Osteocyte (in vitro differentiated cells): ENCODE results near the gene SATB2. TPM values are rescaled to one million over a fixed set of nuclear protein-coding genes. Genes with fewer than 3 reads are reported as not detected.

Source experiments
- DNase-seq: peaks from one replicate; pipeline ENCODE4 v3.0.0; 2021; ENCODE audit warnings: mixed read lengths; ENCODE audit not compliant: unreplicated experiment; ENCODE audit errors: extremely low spot score
- H3K27ac Mint-ChIP-seq: one replicate; pipeline ENCODE4 v1.8.0; 2021; ENCODE audit warnings: mild to moderate bottlenecking, mixed read lengths; ENCODE audit not compliant: unreplicated experiment
- H3K27me3 Mint-ChIP-seq: one replicate; pipeline ENCODE4 v1.8.0; 2021; ENCODE audit warnings: mixed read lengths; ENCODE audit not compliant: unreplicated experiment
- H3K36me3 Mint-ChIP-seq: one replicate; pipeline ENCODE4 v1.8.0; 2021; ENCODE audit warnings: mixed read lengths; ENCODE audit not compliant: unreplicated experiment
- H3K4me1 Mint-ChIP-seq: one replicate; pipeline ENCODE4 v1.8.0; 2021; ENCODE audit warnings: mixed read lengths; ENCODE audit not compliant: unreplicated experiment
- H3K4me3 Mint-ChIP-seq: one replicate; pipeline ENCODE4 v1.8.0; 2021; ENCODE audit warnings: mild to moderate bottlenecking, moderate library complexity, mixed read lengths; ENCODE audit not compliant: unreplicated experiment
- H3K9me3 Mint-ChIP-seq: one replicate; pipeline ENCODE4 v1.8.0; 2021; ENCODE audit warnings: mixed read lengths; ENCODE audit not compliant: unreplicated experiment
- total RNA-seq: library from RNA; stranded (reverse); gene quantifications from 2 replicates; pipeline ENCODE4 v1.2.1, GENCODE V29; 2021
- TF ChIP-seq, protein P1 (sequence below): fragments of 200-600 bp; sonication (generic); IDR thresholded peaks from 2 replicates; pipeline ENCODE4 v1.5.0; 2021; ENCODE audit warnings: antibody characterized with exemption, mild to moderate bottlenecking, moderate library complexity

SATB2 gene
- total RNA-seq, 1 donor from 2014 or later: 11.6 TPM

DNA sequence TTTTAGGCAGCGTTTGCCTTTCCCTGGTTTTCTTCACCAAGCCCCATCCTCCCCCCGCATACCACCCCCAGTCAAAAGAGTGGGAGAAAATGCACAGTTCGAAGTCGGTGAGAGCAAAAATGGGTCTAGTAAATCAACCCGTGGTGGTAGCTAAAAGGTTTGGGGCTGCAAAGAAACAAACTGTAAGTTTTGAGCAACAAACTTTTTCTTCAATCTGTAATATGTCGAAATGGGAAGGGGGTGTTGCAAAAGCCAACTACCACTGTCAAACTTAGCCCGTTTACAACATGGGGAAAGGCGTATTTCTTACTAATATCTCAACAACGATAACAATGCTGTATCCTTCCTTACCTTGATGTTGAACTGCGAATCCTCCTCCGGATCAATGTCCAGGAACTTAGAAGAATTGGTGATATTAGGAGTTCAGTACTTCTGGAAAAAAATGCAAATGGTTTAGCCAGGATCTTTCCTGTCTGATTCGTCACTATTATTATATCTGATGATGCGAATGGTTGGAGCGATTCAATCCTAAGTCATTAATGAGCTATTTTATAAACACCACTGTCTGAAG lies 2.4 kb upstream of the SATB2 start:
- Mint-ChIP-seq H3K9me3 (no peaks in the 10 kb centered on the region), H3K27me3 (peaks cover 42% of the 10 kb centered on the region), H3K27ac (peak overlapping the region; percentile 78), H3K36me3 (no peaks in the 10 kb centered on the region), H3K4me3 (peak overlapping the region; percentile 90), H3K4me1 (peaks cover 43% of the 10 kb centered on the region)
- TF ChIP-seq, protein P1, sequence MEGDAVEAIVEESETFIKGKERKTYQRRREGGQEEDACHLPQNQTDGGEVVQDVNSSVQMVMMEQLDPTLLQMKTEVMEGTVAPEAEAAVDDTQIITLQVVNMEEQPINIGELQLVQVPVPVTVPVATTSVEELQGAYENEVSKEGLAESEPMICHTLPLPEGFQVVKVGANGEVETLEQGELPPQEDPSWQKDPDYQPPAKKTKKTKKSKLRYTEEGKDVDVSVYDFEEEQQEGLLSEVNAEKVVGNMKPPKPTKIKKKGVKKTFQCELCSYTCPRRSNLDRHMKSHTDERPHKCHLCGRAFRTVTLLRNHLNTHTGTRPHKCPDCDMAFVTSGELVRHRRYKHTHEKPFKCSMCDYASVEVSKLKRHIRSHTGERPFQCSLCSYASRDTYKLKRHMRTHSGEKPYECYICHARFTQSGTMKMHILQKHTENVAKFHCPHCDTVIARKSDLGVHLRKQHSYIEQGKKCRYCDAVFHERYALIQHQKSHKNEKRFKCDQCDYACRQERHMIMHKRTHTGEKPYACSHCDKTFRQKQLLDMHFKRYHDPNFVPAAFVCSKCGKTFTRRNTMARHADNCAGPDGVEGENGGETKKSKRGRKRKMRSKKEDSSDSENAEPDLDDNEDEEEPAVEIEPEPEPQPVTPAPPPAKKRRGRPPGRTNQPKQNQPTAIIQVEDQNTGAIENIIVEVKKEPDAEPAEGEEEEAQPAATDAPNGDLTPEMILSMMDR: no peak
- DNase-seq: no peak

DNA sequence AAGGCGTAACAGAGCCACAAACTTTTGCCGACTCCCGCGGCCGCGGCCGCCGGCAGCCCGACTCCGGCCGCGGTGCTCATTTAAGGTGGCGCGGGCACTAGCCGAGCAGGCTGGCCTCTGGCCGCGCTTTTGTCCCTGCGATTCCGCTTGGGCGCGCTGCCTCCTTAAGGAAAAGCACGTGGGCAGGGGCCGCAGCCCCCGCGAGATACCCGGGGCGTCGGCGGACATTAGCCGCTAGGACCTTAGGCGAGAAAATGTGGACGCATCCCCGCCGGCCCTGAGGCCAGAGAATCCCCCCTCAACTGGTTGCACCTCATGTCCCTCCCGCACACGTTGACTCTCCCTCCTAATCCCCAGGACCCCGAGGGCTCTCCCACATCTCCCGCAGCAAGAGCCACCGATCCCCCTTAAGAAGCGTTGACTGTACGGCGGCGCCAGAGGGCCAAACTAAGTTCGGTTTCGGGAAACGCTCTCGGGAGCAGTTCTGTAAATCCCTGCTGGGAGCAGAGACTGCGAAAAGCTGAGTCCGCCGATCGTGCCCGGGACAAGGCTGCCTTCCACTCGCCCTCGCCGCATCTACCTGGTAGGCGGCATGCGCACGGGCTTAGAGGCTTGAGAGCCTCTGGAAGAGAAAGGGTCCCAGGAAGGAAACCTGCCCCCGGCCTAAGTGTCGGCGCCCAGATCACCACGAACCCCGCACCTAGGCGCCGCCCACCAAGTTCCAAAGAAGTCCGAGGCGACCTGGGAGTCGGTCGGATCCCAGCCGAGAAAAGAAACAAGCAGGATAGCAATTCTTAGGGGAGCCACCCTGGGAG lies 1.8 kb upstream of the SATB2 start:
- peak overlapping the region; percentile 78 for H3K27ac Mint-ChIP-seq

DNA sequence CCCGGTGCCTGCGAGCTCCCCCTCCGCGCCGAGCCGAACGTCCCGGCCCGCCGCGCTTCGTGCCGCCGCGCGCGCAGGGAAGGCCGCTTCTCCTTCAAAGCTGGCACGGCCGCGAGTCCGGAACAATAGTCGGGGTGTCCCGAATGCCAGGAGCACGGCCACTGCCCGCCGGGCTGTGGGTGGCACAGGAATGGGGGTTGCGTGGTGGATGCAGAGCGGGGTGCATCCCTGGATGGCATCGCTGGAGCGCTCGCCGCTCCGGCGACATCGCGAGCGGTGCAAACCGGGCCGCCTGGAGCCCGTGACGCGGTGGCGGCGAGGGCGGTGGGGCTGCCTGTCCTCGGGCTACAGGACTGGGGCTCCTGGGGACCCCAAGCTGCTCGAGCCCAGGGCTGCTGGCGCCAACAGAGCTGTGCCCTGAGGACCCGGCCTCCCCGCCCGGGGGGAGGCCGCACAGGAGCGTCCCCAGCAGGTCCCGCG lies 1.1 kb upstream of the SATB2 start:
- Mint-ChIP-seq H3K36me3 (no peaks in the 10 kb centered on the region), H3K4me1 (peaks cover 36% of the 10 kb centered on the region), H3K27me3 (peaks cover 32% of the 10 kb centered on the region), H3K4me3 (peak overlapping the region; percentile 90), H3K9me3 (no peaks in the 10 kb centered on the region), H3K27ac (no peak overlapping the region)
- peak; percentile 87 for DNase-seq
- TF ChIP-seq, protein P1: peak; percentile 11

More for the DNA sequence above, 1.8 kb upstream of the SATB2 start:
- peaks cover 40% of the 10 kb centered on the region for H3K4me1 Mint-ChIP-seq
- TF ChIP-seq, protein P1: peak; percentile 4
- H3K27me3 Mint-ChIP-seq: peaks cover 37% of the 10 kb centered on the region
- H3K4me3 Mint-ChIP-seq: peak overlapping the region; percentile 90
- peak; percentile 95 for DNase-seq
- no peaks in the 10 kb centered on the region for H3K36me3 Mint-ChIP-seq
- no peaks in the 10 kb centered on the region for H3K9me3 Mint-ChIP-seq

DNA sequence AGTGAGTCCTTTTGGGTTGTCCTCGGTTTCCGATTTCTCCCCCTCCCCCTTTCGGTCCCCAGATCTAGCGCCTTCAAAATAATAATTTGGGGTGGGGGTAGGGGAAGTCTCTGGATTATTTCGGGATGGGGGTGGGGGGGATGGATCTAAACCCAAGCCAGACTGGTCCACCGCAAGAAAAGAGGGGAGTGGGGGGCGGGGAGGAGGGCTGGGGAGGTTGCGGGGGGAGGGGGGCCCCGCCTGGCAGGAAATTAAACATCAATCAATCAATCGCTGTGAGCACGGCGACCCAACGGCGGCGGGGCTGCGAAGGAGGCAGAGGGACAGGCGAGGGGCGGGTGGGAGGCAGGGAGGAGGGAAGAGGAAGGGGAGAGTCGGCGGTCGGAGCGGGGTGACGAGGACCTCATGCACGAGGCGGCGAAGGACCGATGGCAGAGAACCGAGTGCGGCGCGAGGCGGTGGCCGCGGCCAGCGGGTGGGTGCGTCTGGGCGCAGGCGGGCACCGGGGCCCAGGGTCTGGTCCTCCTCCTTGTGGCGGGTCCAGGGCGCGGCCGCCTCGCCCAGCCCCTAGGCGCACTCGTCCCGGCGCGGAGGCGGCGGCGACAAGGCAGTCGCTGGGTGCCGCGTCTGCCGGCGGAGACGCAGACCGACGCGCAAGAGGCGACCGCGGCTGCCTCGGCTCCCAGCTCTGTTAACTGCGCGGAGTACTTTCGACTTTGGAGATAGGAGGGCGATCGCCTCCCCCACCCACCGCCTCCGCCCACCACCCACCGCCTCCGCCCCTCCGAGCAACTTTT lies 468 bp upstream of the SATB2 start:
- no peak overlapping the region for H3K27ac Mint-ChIP-seq
- peaks cover 29% of the 10 kb centered on the region for H3K27me3 Mint-ChIP-seq

More for the DNA sequence above, 468 bp upstream of the SATB2 start:
- TF ChIP-seq, protein P1: no peak
- Mint-ChIP-seq H3K36me3 (no peaks in the 10 kb centered on the region), H3K9me3 (no peaks in the 10 kb centered on the region), H3K4me1 (peaks cover 34% of the 10 kb centered on the region), H3K4me3 (peak overlapping the region; percentile 83)
- no peak for DNase-seq
